SU-DHL-6 (cell line): Measurements from ENCODE around the gene MUC13.

Experiments
- H2AFZ ChIP-seq: fragments of 200-600 bp; sonication (generic); 2 replicates; pipeline ENCODE4 v1.6.1; 2014; ENCODE audit warnings: low read depth, mild to moderate bottlenecking, moderate library complexity, mixed read lengths, antibody characterized with exemption, low read length; ENCODE audit not compliant: severe bottlenecking
- H3F3A ChIP-seq: fragments of 200-600 bp; shearing (Covaris generic); 2 replicates; pipeline ENCODE4 v1.6.0; 2016; ENCODE audit warnings: antibody characterized with exemption, mild to moderate bottlenecking; ENCODE audit not compliant: insufficient read depth
- H3K27ac ChIP-seq: fragments of 200-600 bp; sonication (generic); 2 replicates; pipeline ENCODE4 v1.5.1; 2016; ENCODE audit warnings: low read depth, mild to moderate bottlenecking, low read length, moderate library complexity, mixed read lengths
- H3K27me3 ChIP-seq: fragments of 200-600 bp; sonication (generic), shearing (Covaris generic); 2 replicates; pipeline ENCODE4 v1.6.0; 2014; ENCODE audit warnings: mild to moderate bottlenecking, low read length
- H3K36me3 ChIP-seq: fragments of 200-600 bp; sonication (generic); 2 replicates; pipeline ENCODE4 v1.6.1; 2014; ENCODE audit warnings: mild to moderate bottlenecking, low read length, mixed read lengths
- H3K4me2 ChIP-seq: fragments of 300-600, 200-600 bp; shearing (Covaris generic), sonication (generic); 2 replicates; pipeline ENCODE4 v1.6.0; 2014; ENCODE audit warnings: low read length, low read depth, mild to moderate bottlenecking; ENCODE audit not compliant: poor library complexity, severe bottlenecking
- H3K4me3 ChIP-seq: fragments of 200-600 bp; sonication (generic); 2 replicates; pipeline ENCODE4 v1.5.1; 2014; ENCODE audit warnings: antibody characterized with exemption, low read length, mild to moderate bottlenecking, mixed read lengths; ENCODE audit not compliant: insufficient read depth, poor library complexity, severe bottlenecking
- H3K79me2 ChIP-seq: fragments of 200-600 bp; sonication (generic); 2 replicates; pipeline ENCODE4 v1.6.1; 2014; ENCODE audit warnings: mild to moderate bottlenecking, low read length, moderate library complexity; ENCODE audit not compliant: insufficient read depth
- H3K9ac ChIP-seq: fragments of 200-600 bp; sonication (generic); 2 replicates; pipeline ENCODE4 v1.7.0; 2014; ENCODE audit warnings: mild to moderate bottlenecking, low read length
- H3K9me2 ChIP-seq: fragments of 200-600 bp; sonication (generic); replicated peaks from 2 replicates; pipeline ENCODE4 v1.6.1; 2014; ENCODE audit warnings: low read length; ENCODE audit not compliant: insufficient read depth
- H3K9me3 ChIP-seq: fragments of 200-600 bp; sonication (generic); 2 replicates; pipeline ENCODE4 v1.6.1; 2014; ENCODE audit warnings: low read length, mixed read lengths; ENCODE audit not compliant: insufficient read depth
- H4K20me1 ChIP-seq: fragments of 200-600 bp; sonication (generic); 2 replicates; pipeline ENCODE4 v1.6.1; 2014; ENCODE audit warnings: low read depth, mild to moderate bottlenecking, antibody characterized with exemption, low read length, moderate library complexity, mixed read lengths
- CTCF ChIP-seq: fragments of 200-600 bp; sonication (generic); IDR thresholded peaks from one replicate; pipeline ENCODE4 v1.5.1; 2017; ENCODE audit warnings: antibody characterized with exemption, mild to moderate bottlenecking, low read length, moderate library complexity; ENCODE audit not compliant: insufficient read depth, poor library complexity, severe bottlenecking
- EZH2phosphoT487 ChIP-seq: fragments of 200-600 bp; sonication (generic), shearing (Covaris generic); conservative IDR thresholded peaks from 2 replicates; pipeline ENCODE4 v1.6.1; 2018; ENCODE audit warnings: mild to moderate bottlenecking, antibody characterized with exemption, low read length, moderate library complexity, mixed read lengths

MUC13 gene

GRCh38 chr3:124927574-124928045 is 6.9 kb downstream of the MUC13 start:
- H3K4me2 ChIP-seq: no peak overlapping the region
- no peaks in the 10 kb centered on the region for H3K9me3 ChIP-seq

GRCh38 chr3:124926426-124927101 is 8.0 kb downstream of the MUC13 start:
- no peak overlapping the region for H3K4me3 ChIP-seq
- no peak overlapping the region for H2AFZ ChIP-seq
- H3K9ac ChIP-seq: no peak overlapping the region
- H3K79me2 ChIP-seq: no peaks in the 10 kb centered on the region
- TF ChIP-seq CTCF (no peak), EZH2phosphoT487 (no peak)
- no peak overlapping the region for H3K27ac ChIP-seq
- no peak overlapping the region for H3K4me2 ChIP-seq
- H3K9me3 ChIP-seq: no peaks in the 10 kb centered on the region
- H3K36me3 ChIP-seq: no peaks in the 10 kb centered on the region
- H4K20me1 ChIP-seq: no peaks in the 10 kb centered on the region
- no peaks in the 10 kb centered on the region for H3K27me3 ChIP-seq
- H3F3A ChIP-seq: no peaks in the 10 kb centered on the region
- no peaks in the 10 kb centered on the region for H3K9me2 ChIP-seq

More at GRCh38 chr3:124927574-124928045, 6.9 kb downstream of the MUC13 start:
- H3K79me2 ChIP-seq: no peaks in the 10 kb centered on the region
- no peaks in the 10 kb centered on the region for H3F3A ChIP-seq
- no peaks in the 10 kb centered on the region for H3K27me3 ChIP-seq
- H3K9ac ChIP-seq: no peak overlapping the region
- H4K20me1 ChIP-seq: no peaks in the 10 kb centered on the region
- no peak overlapping the region for H3K27ac ChIP-seq
- TF ChIP-seq EZH2phosphoT487 (no peak), CTCF (no peak)
- H3K36me3 ChIP-seq: no peaks in the 10 kb centered on the region
- H3K9me2 ChIP-seq: no peaks in the 10 kb centered on the region
- no peak overlapping the region for H3K4me3 ChIP-seq
- H2AFZ ChIP-seq: no peak overlapping the region

GRCh38 chr3:124924741-124925140 is 9.8 kb downstream of the MUC13 start:
- Histone ChIP-seq H3K9me3 (no peaks in the 10 kb centered on the region), H3K4me3 (no peak overlapping the region), H2AFZ (no peak overlapping the region), H3K9ac (no peak overlapping the region), H3F3A (no peaks in the 10 kb centered on the region), H3K36me3 (no peaks in the 10 kb centered on the region), H3K9me2 (no peaks in the 10 kb centered on the region), H3K27me3 (no peaks in the 10 kb centered on the region), H3K4me2 (no peak overlapping the region), H3K79me2 (no peaks in the 10 kb centered on the region), H4K20me1 (no peaks in the 10 kb centered on the region), H3K27ac (no peak overlapping the region)
- TF ChIP-seq EZH2phosphoT487 (no peak), CTCF (no peak)
